BE2C (cell line): Measurements from ENCODE around the gene CREG2.
"Not testable (repeated sequence)": the region's sequence is repeated elsewhere in the genome, so short reads cannot be mapped to it uniquely, and the experiment has no call there.

ENCODE experiments used
- DNase-seq: peaks from one replicate; pipeline ENCODE4 v3.0.0-alpha.2; 2020
- H3K27me3 ChIP-seq: fragments of 250-450 bp; sonication (Bioruptor Pico); 2 replicates; pipeline ENCODE4 v1.5.1; 2020; ENCODE audit warnings: mild to moderate bottlenecking
- H3K36me3 ChIP-seq: fragments of 250-450 bp; sonication (Bioruptor Pico); 2 replicates; pipeline ENCODE4 v1.5.1; 2020; ENCODE audit warnings: mild to moderate bottlenecking
- H3K4me1 ChIP-seq: fragments of 250-450 bp; sonication (Bioruptor Pico); 2 replicates; pipeline ENCODE4 v1.5.1; 2020
- H3K4me3 ChIP-seq: 2 replicates; pipeline ENCODE4 v1.5.1; 2011; ENCODE audit warnings: low read depth, low read length
- H3K9me3 ChIP-seq: fragments of 250-450 bp; sonication (Bioruptor Pico); 2 replicates; pipeline ENCODE4 v1.5.1; 2020
- CTCF ChIP-seq: IDR thresholded peaks from 2 replicates; pipeline ENCODE4 v1.5.1; 2012; ENCODE audit warnings: mild to moderate bottlenecking, low read depth, low read length

The CREG2 gene

GRCh38 chr2:101325425-101325824 lies 61.9 kb downstream of the CREG2 start:
- DNase-seq: no peak
- Histone ChIP-seq H3K27me3 (no peaks in the 10 kb centered on the region), H3K9me3 (no peaks in the 10 kb centered on the region), H3K36me3 (no peaks in the 10 kb centered on the region), H3K4me1 (no peaks in the 10 kb centered on the region), H3K4me3 (no peak overlapping the region)
- no peak for TF ChIP-seq CTCF

- not testable (repeated sequence) for H3K4me3 ChIP-seq, H3K27me3 ChIP-seq, H3K9me3 ChIP-seq, H3K36me3 ChIP-seq, H3K4me1 ChIP-seq, DNase-seq
Observed at GRCh38 chr2:101316568-101316967, 70.7 kb downstream of the CREG2 start.

- no peaks in the 10 kb centered on the region for H3K27me3 ChIP-seq
- H3K4me3 ChIP-seq: no peak overlapping the region
- H3K9me3 ChIP-seq: no peaks in the 10 kb centered on the region
- no peaks in the 10 kb centered on the region for H3K4me1 ChIP-seq
- TF ChIP-seq CTCF: no peak
- no peak for DNase-seq
- no peaks in the 10 kb centered on the region for H3K36me3 ChIP-seq
Observed at GRCh38 chr2:101311696-101312017, 75.6 kb downstream of the CREG2 start.

GRCh38 chr2:101310834-101311695 lies 76.2 kb downstream of the CREG2 start:
- H3K4me1 ChIP-seq: no peaks in the 10 kb centered on the region; the same call in 1 of the 2 replicates
- no peaks in the 10 kb centered on the region for H3K9me3 ChIP-seq
- H3K36me3 ChIP-seq: no peaks in the 10 kb centered on the region
- no peak for TF ChIP-seq CTCF
- no peaks in the 10 kb centered on the region for H3K27me3 ChIP-seq
- H3K4me3 ChIP-seq: no peak overlapping the region
- no peak for DNase-seq

- no peak for DNase-seq
- Histone ChIP-seq H3K9me3 (no peaks in the 10 kb centered on the region), H3K27me3 (no peaks in the 10 kb centered on the region), H3K4me3 (no peak overlapping the region), H3K4me1 (no peaks in the 10 kb centered on the region; the same call in 1 of the 2 replicates), H3K36me3 (no peaks in the 10 kb centered on the region)
- no peak for TF ChIP-seq CTCF
Observed at GRCh38 chr2:101310090-101310833, 77.0 kb downstream of the CREG2 start.

GRCh38 chr2:101308432-101309210 lies 78.7 kb downstream of the CREG2 start, which contains the start of gene RNF149:
Gene RNF149 (minus strand): TSS chr2:101308701. CDS start chr2:101308588, 113 bp downstream.
- H3K36me3 ChIP-seq: no peaks in the 10 kb centered on the region; the same call in 1 of the 2 replicates
- H3K27me3 ChIP-seq: no peaks in the 10 kb centered on the region
- no peaks in the 10 kb centered on the region for H3K9me3 ChIP-seq
- no peaks in the 10 kb centered on the region; the same call in 1 of the 2 replicates for H3K4me1 ChIP-seq
- peak; percentile 89 for DNase-seq
- H3K4me3 ChIP-seq: peak within 1 kb of the TSS; percentile 77
- no peak for TF ChIP-seq CTCF
